HepG2 (cell line): ENCODE data around the gene DNAL4. TPM values are rescaled to one million over a fixed set of nuclear protein-coding genes. Genes with fewer than 3 reads are reported as not detected.

ENCODE experiments used
- ATAC-seq: fragments of 200-7000 bp; cut with Tn5 transposase; 3 replicates; pipeline ENCODE4 v1.9.1; 2020; ENCODE audit warnings: mild to moderate bottlenecking, moderate library complexity
- BruUV-seq: library from RNA; stranded (reverse); fragments of 400-500 nt; replicated peaks from 2 replicates; lab custom pipeline; 2021; lab: Mats Ljungman, UMichigan
- CTCF ChIA-PET: fragments of 300-600 bp; formaldehyde crosslinking; extraction: SDS; loops from one replicate; lab custom pipeline; 2021; ENCODE audit warnings: low total read pairs, inconsistent platforms, low intra/inter-chr PET ratio; lab: Yijun Ruan, JAX
- POLR2A ChIA-PET: fragments of 350-600 bp; sonication (Branson Sonifier 250); formaldehyde crosslinking; loops from one replicate; lab custom pipeline; 2020; ENCODE audit warnings: antibody characterized with exemption, inconsistent platforms; lab: Yijun Ruan, JAX
- DNase-seq: peaks from one replicate; pipeline ENCODE4 v3.0.0-alpha.2; 2015; ENCODE audit warnings: low spot score
- FAIRE-seq: peaks from 3 replicates; lab custom pipeline; 2011; peaks lifted over from hg19 to GRCh38; lab: Jason Lieb, UNC
- H2AFZ ChIP-seq: one replicate; pipeline ENCODE4 v1.6.1; 2011; ENCODE audit warnings: low read length, inconsistent platforms
- H3K27ac ChIP-seq: fragments of 300-600 bp; 3 replicates; pipeline ENCODE4 v1.8.0; 2011; ENCODE audit warnings: mixed run types, mild to moderate bottlenecking, mixed read lengths, low read length, inconsistent platforms; ENCODE audit not compliant: insufficient read depth; ENCODE audit errors: extremely low read length
- H3K27me3 ChIP-seq, 2 experiments: fragments of 200-600 bp in 1 of 2; 2 replicates in 1 of 2; 3 replicates in 1 of 2; pipeline versions ENCODE4 v1.6.0 to v1.8.0; 2011; ENCODE audit warnings: low read length in 2 of 2, mild to moderate bottlenecking in 2 of 2, moderate library complexity in 2 of 2, inconsistent platforms in 1 of 2; ENCODE audit not compliant: insufficient read depth in 2 of 2, control insufficient read depth in 1 of 2
- H3K36me3 ChIP-seq, 2 experiments: fragments of 200-600 bp in 1 of 2; replicated peaks in 1 of 2; 2 replicates in 1 of 2; 3 replicates in 1 of 2; pipeline versions ENCODE4 v1.5.1 to v1.8.0; 2011; ENCODE audit warnings: low read length in 2 of 2, inconsistent platforms in 1 of 2; ENCODE audit not compliant: insufficient read depth in 2 of 2, control insufficient read depth in 1 of 2
- H3K4me1 ChIP-seq: 2 replicates; pipeline ENCODE4 v1.5.1; 2012; ENCODE audit warnings: low read length, inconsistent platforms; ENCODE audit not compliant: insufficient read depth
- H3K4me2 ChIP-seq: 2 replicates; pipeline ENCODE4 v1.6.0; 2011; ENCODE audit warnings: low read depth, low read length, inconsistent platforms
- H3K4me3 ChIP-seq, 3 experiments: fragments of 200-600 bp in 1 of 3; sonication (generic), shearing (Covaris generic) in 1 of 3; replicated peaks in 1 of 3; 2 replicates each; pipeline ENCODE4 v1.5.1; 2011 to 2016; ENCODE audit warnings: low read length in 3 of 3, inconsistent platforms in 2 of 3, low read depth in 2 of 3, mild to moderate bottlenecking in 2 of 3, control low read depth in 1 of 3, mixed read lengths in 1 of 3; ENCODE audit not compliant: insufficient read depth in 1 of 3
- H3K79me2 ChIP-seq: one replicate; pipeline ENCODE4 v1.6.1; 2011; ENCODE audit warnings: low read length, inconsistent platforms; ENCODE audit not compliant: insufficient read depth
- H3K9ac ChIP-seq: 2 replicates; pipeline ENCODE4 v1.6.0; 2011; ENCODE audit warnings: mild to moderate bottlenecking, low read depth, low read length, inconsistent platforms; ENCODE audit not compliant: insufficient read depth
- H3K9me3 ChIP-seq: 2 replicates; pipeline ENCODE4 v1.5.1; 2012; ENCODE audit warnings: mild to moderate bottlenecking, low read length
- H4K20me1 ChIP-seq: 2 replicates; pipeline ENCODE4 v1.6.0; 2011; ENCODE audit warnings: inconsistent platforms, mild to moderate bottlenecking, low read length, moderate library complexity; ENCODE audit not compliant: insufficient read depth
- KMT2A ChIP-seq: sonication (generic); formaldehyde crosslinking; IDR thresholded peaks from 2 replicates; pipeline ENCODE4 v1.4.0; 2020; ENCODE audit warnings: missing genetic modification reagents
- MEIS2 ChIP-seq: sonication (generic); formaldehyde crosslinking; IDR thresholded peaks from 2 replicates; pipeline ENCODE4 v1.9.0; 2021; ENCODE audit warnings: mild to moderate bottlenecking, missing genetic modification reagents
- NFYC ChIP-seq: IDR thresholded peaks from 2 replicates; pipeline ENCODE4 v1.6.1; 2016; ENCODE audit warnings: missing genetic modification reagents, missing compliant biosample characterization
- PREB ChIP-seq: sonication (generic); formaldehyde crosslinking; IDR thresholded peaks from 2 replicates; pipeline ENCODE4 v1.4.0; 2020; ENCODE audit warnings: missing genetic modification reagents
- SNAPC5 ChIP-seq: sonication (generic); formaldehyde crosslinking; IDR thresholded peaks from 2 replicates; pipeline ENCODE4 v1.8.1; 2023; ENCODE audit warnings: mild to moderate bottlenecking, missing genetic modification reagents, borderline replicate concordance
- TAF1 ChIP-seq: sonication (generic); formaldehyde crosslinking; IDR thresholded peaks from 2 replicates; pipeline ENCODE4 v1.4.0; 2020; ENCODE audit warnings: missing genetic modification reagents
- TIGD3 ChIP-seq: sonication (generic); formaldehyde crosslinking; IDR thresholded peaks from 2 replicates; pipeline ENCODE4 v1.5.1; 2020; ENCODE audit warnings: mild to moderate bottlenecking, missing genetic modification reagents, borderline replicate concordance
- U2AF1 ChIP-seq: fragments of 200-400 bp; formaldehyde crosslinking; optimal IDR thresholded peaks from 2 replicates; pipeline ENCODE3; 2017; ENCODE audit warnings: mild to moderate bottlenecking, low read depth, low read length
- ZBTB26 ChIP-seq: IDR thresholded peaks from 2 replicates; pipeline ENCODE4 v1.6.1; 2016; ENCODE audit warnings: missing compliant biosample characterization, missing genetic modification reagents, borderline replicate concordance
- ZNF136 ChIP-seq: sonication (generic); formaldehyde crosslinking; IDR thresholded peaks from 2 replicates; pipeline ENCODE4 v1.8.1; 2022; ENCODE audit warnings: low read depth, mild to moderate bottlenecking, moderate library complexity, missing genetic modification reagents
- ZNF296 ChIP-seq: sonication (generic); formaldehyde crosslinking; conservative IDR thresholded peaks from 2 replicates; pipeline ENCODE4 v1.5.0; 2020; ENCODE audit warnings: mild to moderate bottlenecking, missing genetic modification reagents
- ZNF557 ChIP-seq: sonication (generic); formaldehyde crosslinking; IDR thresholded peaks from 2 replicates; pipeline ENCODE4 v1.4.0; 2020; ENCODE audit warnings: missing genetic modification reagents
- ZNF598 ChIP-seq: sonication (generic); formaldehyde crosslinking; IDR thresholded peaks from 2 replicates; pipeline ENCODE4 v1.5.1; 2020; ENCODE audit warnings: mild to moderate bottlenecking, missing genetic modification reagents, borderline replicate concordance
- ZNF773 ChIP-seq: sonication (generic); formaldehyde crosslinking; IDR thresholded peaks from 2 replicates; pipeline ENCODE4 v1.4.0; 2020; ENCODE audit warnings: missing genetic modification reagents, borderline replicate concordance
- ZNF781 ChIP-seq: sonication (generic); formaldehyde crosslinking; IDR thresholded peaks from 2 replicates; pipeline ENCODE4 v1.5.1; 2020; ENCODE audit warnings: borderline replicate concordance, mild to moderate bottlenecking, missing genetic modification reagents; ENCODE audit errors: not compliant biosample characterization
- WGBS: methylation state at CpG from one replicate; pipeline ENCODE4 v1.1.6; 2017; ENCODE audit warnings: low lambda C conversion rate; 5-methylcytosine and 5-hydroxymethylcytosine counted together
- in situ Hi-C: cut with HindIII; loops from 2 replicates; pipeline ENCODE4 v1.10.0; 2017; ENCODE audit warnings: low pct_unique_long_range_greater_than_20kb; ENCODE audit not compliant: extremely low pct_ligation_motif_present
- intact Hi-C: fragments of 100-400 bp; cut with micrococcal nuclease; formaldehyde crosslinking; loops from one replicate; pipeline ENCODE4 v1.10.0; 2022; ENCODE audit not compliant: unreplicated experiment
- polyA plus RNA-seq, 8 experiments: library from polyadenylated mRNA; depleted of rRNA in 3 of 8; stranded (reverse) in 7 of 8; unstranded in 1 of 8; fragments of >200 nt; fragmentation: Illumina TruSeq in 4 of 8; extraction: Trizol in 4 of 8; gene quantifications; 2 replicates each; pipeline versions ENCODE4 v1.2.1 to v1.2.3, GENCODE V29; 2011 to 2016; ENCODE audit warnings: low read depth in 4 of 8, missing spikeins in 1 of 8, mixed read lengths in 1 of 8; ENCODE audit not compliant: insufficient read depth in 1 of 8
- total RNA-seq, 5 experiments: library from RNA; depleted of rRNA; stranded (reverse); fragments of >200 nt; fragmentation: Illumina TruSeq; extraction: Trizol; gene quantifications; 2 replicates each; pipeline ENCODE4 v1.2.3, GENCODE V29; 2016; ENCODE audit warnings: low read depth in 1 of 5
- TF ChIP-seq, protein P1 (sequence below): sonication (generic); formaldehyde crosslinking; IDR thresholded peaks from 2 replicates; pipeline ENCODE4 v1.5.1; 2020; ENCODE audit warnings: missing genetic modification reagents, mild to moderate bottlenecking, borderline replicate concordance
- TF ChIP-seq, protein P2 (sequence below): sonication (generic); formaldehyde crosslinking; IDR thresholded peaks from 2 replicates; pipeline ENCODE4 v1.4.0; 2020; ENCODE audit warnings: missing genetic modification reagents, mild to moderate bottlenecking, borderline replicate concordance

Gene DNAL4
- total and polyA plus RNA-seq, 2 of the 13 experiments (the other 11 are each of a cell fraction or from before 2014, with no cell fraction given): 8.0 to 10.7 TPM

DNA sequence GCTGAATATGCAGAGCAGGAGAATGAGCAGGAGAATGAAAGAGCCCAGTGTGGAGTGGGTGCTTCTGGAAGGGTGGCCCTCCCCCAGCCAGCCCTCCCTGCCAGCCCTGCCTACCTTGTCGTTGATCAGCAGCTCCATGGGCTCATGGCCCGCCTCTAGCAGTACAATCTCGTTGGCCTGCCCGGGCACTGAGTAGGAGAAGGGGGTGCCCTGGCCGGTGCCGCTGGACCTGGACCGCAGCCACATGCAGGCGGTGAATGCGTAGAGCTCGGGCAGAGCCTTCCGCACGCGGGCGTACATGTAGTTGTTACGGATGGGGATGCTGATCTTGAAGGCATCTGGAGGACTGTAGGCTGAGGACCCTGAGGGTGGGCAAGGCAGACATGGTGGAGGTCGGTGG, 32.4 kb upstream of the DNAL4 start:
- Histone ChIP-seq H3K4me1 (no peaks in the 10 kb centered on the region), H4K20me1 (no peaks in the 10 kb centered on the region), H3K4me2 (no peak overlapping the region), H3K9me3 (no peaks in the 10 kb centered on the region), H3K27me3 (no peaks in the 10 kb centered on the region), H3K9ac (no peak overlapping the region), H3K79me2 (no peaks in the 10 kb centered on the region), H3K36me3 (no peaks in the 10 kb centered on the region), H3K27ac (no peak overlapping the region), H2AFZ (no peak overlapping the region), H3K4me3 (no peak overlapping the region)
- CTCF ChIA-PET: no interaction called here
- POLR2A ChIA-PET: no interaction called here
- no TSS peak for BruUV-seq
- ATAC-seq (no peak), FAIRE-seq (no peak), DNase-seq (no peak)
- in situ Hi-C loops: no loop called here
- intact Hi-C loops: no loop called here
- WGBS: 87% methylated on average over 16 of the region's 16 CpGs
- no peak for TF ChIP-seq U2AF1
- no peak for TF ChIP-seq SNAPC5 (CRISPR knock-in tag)
- no peak for TF ChIP-seq KMT2A (CRISPR knock-in tag)
- TF ChIP-seq ZNF296 (CRISPR knock-in tag): no peak
- no peak for TF ChIP-seq TIGD3
- no peak for TF ChIP-seq ZNF598 (CRISPR knock-in tag)
- TF ChIP-seq TAF1: no peak
- no peak for TF ChIP-seq NFYC (CRISPR knock-in tag)
- TF ChIP-seq PREB (CRISPR knock-in tag): no peak
- no peak for TF ChIP-seq ZBTB26 (CRISPR knock-in tag)
- no peak for TF ChIP-seq ZNF773 (CRISPR knock-in tag)
- TF ChIP-seq, protein P1, sequence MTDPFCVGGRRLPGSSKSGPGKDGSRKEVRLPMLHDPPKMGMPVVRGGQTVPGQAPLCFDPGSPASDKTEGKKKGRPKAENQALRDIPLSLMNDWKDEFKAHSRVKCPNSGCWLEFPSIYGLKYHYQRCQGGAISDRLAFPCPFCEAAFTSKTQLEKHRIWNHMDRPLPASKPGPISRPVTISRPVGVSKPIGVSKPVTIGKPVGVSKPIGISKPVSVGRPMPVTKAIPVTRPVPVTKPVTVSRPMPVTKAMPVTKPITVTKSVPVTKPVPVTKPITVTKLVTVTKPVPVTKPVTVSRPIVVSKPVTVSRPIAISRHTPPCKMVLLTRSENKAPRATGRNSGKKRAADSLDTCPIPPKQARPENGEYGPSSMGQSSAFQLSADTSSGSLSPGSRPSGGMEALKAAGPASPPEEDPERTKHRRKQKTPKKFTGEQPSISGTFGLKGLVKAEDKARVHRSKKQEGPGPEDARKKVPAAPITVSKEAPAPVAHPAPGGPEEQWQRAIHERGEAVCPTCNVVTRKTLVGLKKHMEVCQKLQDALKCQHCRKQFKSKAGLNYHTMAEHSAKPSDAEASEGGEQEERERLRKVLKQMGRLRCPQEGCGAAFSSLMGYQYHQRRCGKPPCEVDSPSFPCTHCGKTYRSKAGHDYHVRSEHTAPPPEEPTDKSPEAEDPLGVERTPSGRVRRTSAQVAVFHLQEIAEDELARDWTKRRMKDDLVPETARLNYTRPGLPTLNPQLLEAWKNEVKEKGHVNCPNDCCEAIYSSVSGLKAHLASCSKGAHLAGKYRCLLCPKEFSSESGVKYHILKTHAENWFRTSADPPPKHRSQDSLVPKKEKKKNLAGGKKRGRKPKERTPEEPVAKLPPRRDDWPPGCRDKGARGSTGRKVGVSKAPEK (CRISPR knock-in tag): no peak
- no peak for TF ChIP-seq MEIS2
- TF ChIP-seq, protein P2, sequence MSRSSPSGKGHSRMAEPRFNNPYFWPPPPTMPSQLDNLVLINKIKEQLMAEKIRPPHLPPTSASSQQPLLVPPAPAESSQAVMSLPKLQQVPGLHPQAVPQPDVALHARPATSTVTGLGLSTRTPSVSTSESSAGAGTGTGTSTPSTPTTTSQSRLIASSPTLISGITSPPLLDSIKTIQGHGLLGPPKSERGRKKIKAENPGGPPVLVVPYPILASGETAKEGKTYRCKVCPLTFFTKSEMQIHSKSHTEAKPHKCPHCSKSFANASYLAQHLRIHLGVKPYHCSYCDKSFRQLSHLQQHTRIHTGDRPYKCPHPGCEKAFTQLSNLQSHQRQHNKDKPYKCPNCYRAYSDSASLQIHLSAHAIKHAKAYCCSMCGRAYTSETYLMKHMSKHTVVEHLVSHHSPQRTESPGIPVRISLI (CRISPR knock-in tag): no peak
- TF ChIP-seq ZNF136: no peak
- no peak for TF ChIP-seq ZNF781 (CRISPR knock-in tag)
- no peak for TF ChIP-seq ZNF557 (CRISPR knock-in tag)
